HFFc6 (cell line): Measurements from ENCODE around the gene GALNT11. TPM values are rescaled to one million over a fixed set of nuclear protein-coding genes. Genes with fewer than 3 reads are reported as not detected.

Source experiments
- DNase-seq: peaks from one replicate; pipeline ENCODE4 v3.0.0-alpha.2; 2018
- H3K27ac Mint-ChIP-seq: 2 replicates; pipeline ENCODE4 v1.8.0; 2020; ENCODE audit warnings: mild to moderate bottlenecking, mixed read lengths
- H3K27me3 Mint-ChIP-seq: 2 replicates; pipeline ENCODE4 v1.8.0; 2021; ENCODE audit warnings: mild to moderate bottlenecking, moderate library complexity, mixed read lengths; ENCODE audit not compliant: insufficient read depth
- H3K36me3 Mint-ChIP-seq: 2 replicates; pipeline ENCODE4 v1.8.0; 2021; ENCODE audit warnings: low read depth, mixed read lengths
- H3K4me1 Mint-ChIP-seq: 2 replicates; pipeline ENCODE4 v1.8.0; 2020; ENCODE audit warnings: low read depth, mixed read lengths
- H3K4me3 Mint-ChIP-seq: 2 replicates; pipeline ENCODE4 v1.8.0; 2020; ENCODE audit warnings: mild to moderate bottlenecking, moderate library complexity, mixed read lengths
- H3K9me3 Mint-ChIP-seq: 2 replicates; pipeline ENCODE4 v1.8.0; 2020; ENCODE audit warnings: mild to moderate bottlenecking, mixed read lengths
- CTCF ChIP-seq: fragments of 200-600 bp; sonication (generic); IDR thresholded peaks from 2 replicates; pipeline ENCODE4 v1.5.0; 2021; ENCODE audit warnings: antibody characterized with exemption, mild to moderate bottlenecking
- total RNA-seq, 6 experiments: library from RNA; stranded (reverse); fragmentation: NEBNext Ultra II Directional; extraction: Animal tissue kit (Norgen Biotek cat#: 25700); gene quantifications; 2 replicates in 1 of 6; 3 replicates in 5 of 6; pipeline ENCODE4 v1.2.3, GENCODE V29; 2021

GALNT11 gene
- total RNA-seq, 6 experiments from 2014 or later: 21.8 to 27.7 (median 23.6) TPM

DNA sequence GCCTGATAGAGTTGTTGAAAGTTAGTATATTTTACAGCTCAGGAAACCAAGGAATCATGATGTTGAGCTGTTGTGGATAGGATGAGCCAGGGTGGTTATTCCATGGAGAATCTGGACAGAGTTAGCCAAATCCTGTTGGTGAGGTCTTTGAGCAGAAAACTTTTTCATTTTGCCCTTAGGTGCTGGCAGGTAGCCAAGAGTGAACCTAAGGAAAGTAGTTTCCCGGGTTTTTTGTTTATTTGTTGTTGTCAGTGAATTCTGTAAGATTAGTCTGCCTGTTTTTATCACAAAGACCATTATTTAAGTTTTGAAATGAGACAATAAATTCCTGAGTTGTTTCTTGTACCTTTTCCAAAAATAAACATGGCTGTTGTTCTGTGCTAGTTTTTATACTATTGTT is 61.0 kb downstream of the GALNT11 start:
- Mint-ChIP-seq H3K27ac (no peak overlapping the region), H3K9me3 (peaks cover 18% of the 10 kb centered on the region), H3K27me3 (no peaks in the 10 kb centered on the region; the same call in 1 of the 2 replicates), H3K4me3 (no peak overlapping the region), H3K4me1 (peaks cover 3% of the 10 kb centered on the region; the same call in 1 of the 2 replicates), H3K36me3 (peaks cover 17% of the 10 kb centered on the region)
- no peak for DNase-seq
- TF ChIP-seq CTCF: no peak

- no peak for DNase-seq
- no peaks in the 10 kb centered on the region; the same call in 1 of the 2 replicates for H3K27me3 Mint-ChIP-seq
- H3K36me3 Mint-ChIP-seq: peaks cover 17% of the 10 kb centered on the region
Measured at GRCh38 chr7:152089183-152089582, 63.7 kb downstream of the GALNT11 start.

GRCh38 chr7:152090747-152091146 is 65.3 kb downstream of the GALNT11 start:
- Mint-ChIP-seq H3K27ac (no peak overlapping the region), H3K9me3 (peaks cover 18% of the 10 kb centered on the region), H3K4me1 (no peaks in the 10 kb centered on the region), H3K4me3 (no peak overlapping the region), H3K36me3 (peaks cover 17% of the 10 kb centered on the region), H3K27me3 (no peaks in the 10 kb centered on the region; the same call in 1 of the 2 replicates)
- no peak for TF ChIP-seq CTCF
- DNase-seq: no peak

More at GRCh38 chr7:152089183-152089582, 63.7 kb downstream of the GALNT11 start:
- TF ChIP-seq CTCF: no peak
- H3K27ac Mint-ChIP-seq: no peak overlapping the region
- H3K9me3 Mint-ChIP-seq: peaks cover 18% of the 10 kb centered on the region
- H3K4me3 Mint-ChIP-seq: no peak overlapping the region
- no peaks in the 10 kb centered on the region for H3K4me1 Mint-ChIP-seq

DNA sequence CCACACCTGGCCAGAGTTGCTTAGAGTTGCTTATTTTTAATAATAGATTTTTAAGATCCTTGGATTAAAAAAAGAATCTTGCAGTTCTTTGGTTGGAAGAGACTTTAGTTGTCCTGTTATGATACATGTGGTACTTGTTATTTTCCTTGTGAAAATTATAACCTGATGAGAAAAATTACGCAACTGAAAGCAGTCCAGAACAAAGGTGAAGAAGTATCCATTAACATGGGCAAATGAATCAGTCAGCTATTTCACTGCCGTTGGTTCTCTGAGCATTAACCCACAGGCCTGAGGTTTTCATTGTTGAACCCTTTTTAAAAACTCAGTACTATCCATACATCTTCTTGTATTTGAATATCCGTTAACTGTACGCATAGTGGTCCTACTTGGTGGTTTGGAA is 68.2 kb downstream of the GALNT11 start:
- Mint-ChIP-seq H3K36me3 (peaks cover 9% of the 10 kb centered on the region), H3K27ac (no peak overlapping the region), H3K4me1 (no peaks in the 10 kb centered on the region), H3K4me3 (no peak overlapping the region), H3K9me3 (peaks cover 11% of the 10 kb centered on the region), H3K27me3 (no peaks in the 10 kb centered on the region; the same call in 1 of the 2 replicates)
- no peak for TF ChIP-seq CTCF
- DNase-seq: no peak

- Mint-ChIP-seq H3K9me3 (no peaks in the 10 kb centered on the region), H3K4me1 (no peaks in the 10 kb centered on the region), H3K36me3 (peaks cover 1% of the 10 kb centered on the region; the same call in 1 of the 2 replicates), H3K27ac (no peak overlapping the region), H3K4me3 (no peak overlapping the region), H3K27me3 (no peaks in the 10 kb centered on the region; the same call in 1 of the 2 replicates)
- DNase-seq: no peak
- TF ChIP-seq CTCF: no peak
Measured at GRCh38 chr7:152095771-152096170, 70.3 kb downstream of the GALNT11 start.
